GM21381 (cell line): ENCODE results near the gene ZNF516.

Experiments
- ATAC-seq: cut with Tn5 transposase; IDR thresholded peaks from one replicate; pipeline ENCODE4 v1.9.1; 2021; ENCODE audit warnings: mild to moderate bottlenecking, moderate library complexity; ENCODE audit not compliant: unreplicated experiment

Gene ZNF516

DNA sequence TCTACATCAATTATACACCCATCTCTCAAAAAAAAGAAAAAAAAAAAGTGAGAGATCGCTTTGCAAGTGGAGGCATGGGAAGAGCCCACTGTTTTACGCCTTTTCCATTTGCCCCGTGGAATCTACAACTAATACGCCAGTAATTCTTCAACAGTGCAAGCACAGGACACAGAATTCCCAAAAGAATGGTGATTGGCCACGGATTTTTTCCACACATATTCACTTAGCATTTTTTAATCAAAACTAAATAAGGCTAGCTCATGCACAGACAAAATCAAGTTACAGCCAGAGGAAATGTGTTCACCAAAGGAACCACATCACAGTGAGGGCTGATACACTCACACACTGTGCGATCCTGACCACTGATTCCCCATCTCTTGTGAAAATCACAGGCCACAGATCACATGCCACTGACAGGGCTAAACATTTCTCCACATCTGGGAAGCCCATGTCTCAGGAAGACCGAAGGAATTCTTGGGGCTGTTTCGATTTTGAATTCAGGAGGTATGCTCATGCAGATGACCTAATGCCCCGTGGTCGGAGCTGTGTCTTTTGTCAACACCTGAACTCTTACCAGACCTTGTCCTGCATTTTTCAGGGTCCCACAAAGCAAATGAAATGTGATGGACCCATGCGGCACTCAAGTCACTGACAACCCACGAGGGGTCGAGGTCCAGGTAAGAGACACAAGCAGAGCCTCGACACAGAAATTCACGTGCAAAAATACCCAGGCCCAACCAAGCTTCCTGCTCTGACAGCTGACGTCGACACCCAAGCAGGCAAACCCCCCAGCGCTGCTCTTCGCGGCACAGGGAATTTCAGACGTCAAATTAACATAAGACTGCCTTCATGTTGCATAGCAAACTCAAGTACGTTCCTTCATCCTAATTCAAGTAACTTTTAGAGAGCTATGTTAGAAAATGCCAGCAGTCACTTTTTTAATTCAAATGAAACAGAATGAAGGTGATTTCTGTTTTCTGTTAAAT lies 69.6 kb downstream of the ZNF516 start:
- no peak for ATAC-seq

DNA sequence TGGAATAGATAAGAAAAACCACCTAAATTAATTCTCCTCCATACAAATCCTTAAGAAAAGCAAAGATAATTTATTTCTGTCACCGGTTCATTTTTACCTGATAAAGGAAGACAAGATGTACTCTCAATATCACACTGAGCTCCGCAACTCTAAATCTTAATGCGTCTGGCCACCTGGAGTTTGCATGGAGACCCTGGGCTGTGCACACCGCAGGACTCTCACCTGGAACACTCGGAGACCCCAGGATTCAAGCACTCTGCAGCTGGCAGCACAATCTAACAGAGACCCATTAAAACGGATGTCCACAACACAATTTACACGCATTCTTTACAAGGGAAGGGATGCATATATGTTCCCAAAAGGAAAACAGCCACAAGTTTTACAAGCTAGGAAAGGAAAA lies 72.2 kb downstream of the ZNF516 start:
- no peak for ATAC-seq

DNA sequence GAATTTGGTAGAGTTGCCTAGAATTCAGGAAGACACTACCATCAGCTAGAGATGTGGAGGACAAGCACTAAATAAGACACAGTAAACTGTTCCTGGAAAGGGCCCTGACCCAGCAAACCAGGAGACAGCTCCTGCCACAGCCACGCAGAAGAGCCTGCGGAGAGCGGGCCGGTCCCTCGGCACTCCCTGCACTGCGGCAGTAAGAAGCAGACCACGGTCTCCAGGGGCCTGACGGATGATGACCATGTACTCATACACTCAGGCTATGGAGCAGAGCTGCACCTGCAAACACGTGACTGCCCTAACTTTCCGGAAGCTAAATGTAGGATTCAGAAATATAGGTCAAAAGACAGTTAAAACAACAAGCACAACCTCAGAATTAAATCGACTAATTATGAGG lies 72.9 kb downstream of the ZNF516 start:
- no peak for ATAC-seq

DNA sequence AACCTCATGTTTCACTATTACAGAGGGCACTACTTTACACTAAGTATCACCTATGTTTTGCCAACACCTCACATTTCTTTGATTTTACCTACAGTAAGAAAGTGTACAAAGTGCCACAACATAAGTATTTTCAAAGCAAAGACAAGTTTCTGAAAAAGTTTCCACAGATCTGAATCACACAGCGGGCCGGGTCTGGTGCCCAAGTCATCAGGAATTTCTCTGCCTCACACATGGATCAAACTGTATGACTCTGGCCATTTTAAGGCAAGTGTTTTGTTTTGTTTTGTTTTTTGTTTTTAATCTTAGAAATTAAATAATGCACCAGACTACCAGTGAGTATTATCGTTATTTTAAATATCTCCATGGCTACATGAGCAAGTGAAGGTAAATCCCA lies 73.4 kb downstream of the ZNF516 start:
- ATAC-seq: no peak

DNA sequence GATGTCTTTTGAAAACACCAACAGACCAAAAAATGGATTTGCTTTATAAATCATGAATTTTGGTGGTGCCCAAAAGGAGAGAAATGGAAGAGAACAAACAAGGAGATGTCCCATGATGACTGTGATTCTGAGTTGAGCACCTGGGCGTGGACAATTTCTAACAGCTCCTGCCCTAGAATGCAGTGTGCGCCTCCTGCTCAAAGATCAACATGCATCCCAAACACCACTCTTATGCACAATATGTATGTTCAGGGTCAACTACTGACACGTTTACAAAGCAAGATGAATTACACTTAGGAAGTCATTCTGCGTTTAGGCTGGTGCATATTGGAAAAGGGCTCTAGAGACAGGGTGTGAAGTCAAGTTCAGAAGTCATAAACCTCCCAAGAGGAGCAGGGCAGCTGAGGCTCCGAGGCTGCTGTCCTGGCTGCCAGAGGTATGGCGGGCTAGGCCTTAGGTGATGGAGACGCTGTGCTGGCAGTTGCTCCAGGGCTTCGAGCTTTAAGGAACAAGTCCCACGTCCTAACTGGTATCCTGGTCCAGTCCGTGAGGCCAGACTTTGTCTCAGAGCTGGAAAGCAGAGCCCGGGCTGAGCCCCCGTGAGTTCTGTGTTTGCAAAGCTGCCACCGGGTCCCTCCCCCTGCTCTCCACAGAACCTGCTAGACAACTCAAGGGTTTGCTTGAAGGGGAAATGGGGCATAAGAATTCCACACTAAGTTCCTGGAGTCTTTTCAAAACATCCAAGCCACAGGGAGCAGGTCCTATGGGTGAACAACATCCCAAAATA lies 74.0 kb downstream of the ZNF516 start:
- ATAC-seq: no peak

DNA sequence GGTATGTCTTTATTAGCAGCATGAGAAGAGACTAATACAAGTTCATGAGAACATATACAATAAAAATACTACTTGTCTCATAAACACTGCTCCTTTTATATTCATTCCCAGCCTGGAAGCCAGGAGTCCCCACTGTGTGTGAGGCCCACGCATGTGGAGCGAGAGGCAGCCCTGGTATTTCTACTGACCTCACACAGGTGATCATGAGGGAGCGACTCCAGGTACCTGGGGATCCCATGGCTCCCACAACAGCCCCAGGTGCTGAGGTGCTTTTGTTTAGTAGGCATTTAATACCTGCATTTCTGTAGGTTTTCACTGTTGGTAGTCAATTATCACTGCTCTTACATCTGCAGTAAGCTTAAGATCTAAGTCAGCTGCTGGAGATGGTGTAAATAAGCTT lies 75.2 kb downstream of the ZNF516 start:
- no peak for ATAC-seq

DNA sequence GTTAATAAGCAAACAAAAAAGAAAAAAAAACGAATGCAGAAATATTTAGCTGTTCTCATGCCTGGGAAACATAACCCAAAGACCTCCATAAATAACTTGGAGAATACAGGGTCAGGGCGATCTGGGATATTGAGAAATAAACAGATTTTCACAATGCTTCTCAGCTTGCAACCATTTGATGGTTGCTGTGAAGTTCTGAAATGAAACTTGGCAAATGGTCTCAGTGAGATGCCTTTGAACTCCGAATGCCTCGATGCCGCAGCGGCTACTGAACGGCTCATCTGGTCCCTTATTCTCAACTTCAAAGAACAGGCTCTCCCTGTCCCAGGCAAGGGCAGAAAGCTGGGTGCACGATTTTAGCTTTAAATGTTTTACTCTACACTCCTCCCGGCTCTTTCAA lies 78.1 kb downstream of the ZNF516 start:
- ATAC-seq: no peak

DNA sequence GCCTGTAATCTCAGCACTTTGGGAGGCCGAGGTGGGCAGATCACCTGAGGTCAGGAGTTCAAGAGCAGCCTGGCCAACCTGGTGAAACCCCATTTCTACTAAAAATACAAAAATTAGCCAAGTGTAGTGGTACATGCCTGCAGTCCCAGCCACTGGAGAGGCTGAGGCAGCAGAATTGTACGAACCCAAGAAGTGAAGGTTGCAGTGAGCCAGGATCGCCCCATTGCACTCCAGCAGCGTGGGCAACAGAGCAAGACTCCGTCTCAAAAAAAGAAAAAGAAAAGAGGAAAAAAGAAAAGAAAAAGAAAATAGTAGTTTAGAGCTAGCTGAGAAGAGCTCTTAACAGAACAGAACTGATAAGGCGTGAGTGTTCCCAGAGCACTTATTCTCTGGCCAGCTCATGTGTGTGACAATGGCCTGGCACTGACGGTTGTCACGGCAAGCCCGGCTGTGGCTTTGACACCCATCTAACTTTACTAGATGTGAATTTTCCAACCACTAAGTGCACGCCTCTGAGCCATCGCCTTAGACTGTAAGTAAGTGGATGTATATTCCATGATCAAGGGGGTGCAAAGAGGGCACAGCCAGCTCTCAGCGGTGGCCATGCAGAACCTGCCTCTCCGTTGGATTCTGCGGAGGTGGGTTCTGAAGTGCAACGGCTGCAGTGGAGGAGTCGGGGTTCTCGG lies 80.0 kb downstream of the ZNF516 start:
- no peak for ATAC-seq

DNA sequence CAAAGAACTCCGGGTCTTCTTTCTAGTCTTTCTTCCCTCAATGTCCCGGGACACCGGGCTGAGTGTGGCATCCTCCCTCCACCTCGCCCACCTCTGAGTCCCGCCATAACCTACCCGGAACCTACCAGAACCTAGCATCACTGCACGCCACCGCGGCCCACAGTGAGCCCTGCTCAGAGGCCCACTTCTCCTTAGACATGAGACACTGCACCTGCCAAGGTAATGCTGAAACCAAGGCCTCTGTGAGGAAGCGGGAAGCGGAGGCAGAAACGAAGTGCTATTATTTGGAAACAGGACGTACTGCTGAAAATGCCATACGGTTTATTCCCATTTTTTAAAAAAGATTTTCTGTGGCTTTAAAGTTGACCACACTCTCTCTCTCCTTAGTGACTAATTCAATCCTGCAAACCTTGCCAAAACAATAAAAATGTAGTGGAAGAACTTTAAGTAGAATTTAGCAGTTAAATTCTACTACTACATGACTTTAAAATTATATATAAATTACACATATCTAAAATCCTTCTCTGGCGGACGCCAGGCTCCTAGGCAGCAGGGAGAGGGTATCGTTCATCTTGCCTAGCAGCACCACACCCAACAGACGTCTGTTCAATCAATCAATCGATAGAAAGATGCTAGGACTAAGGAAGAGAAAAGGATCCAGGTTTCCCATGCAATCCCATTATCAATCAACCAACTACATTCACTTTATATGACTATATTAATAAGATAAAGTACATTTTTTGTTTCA lies 82.0 kb downstream of the ZNF516 start:
- no peak for ATAC-seq

DNA sequence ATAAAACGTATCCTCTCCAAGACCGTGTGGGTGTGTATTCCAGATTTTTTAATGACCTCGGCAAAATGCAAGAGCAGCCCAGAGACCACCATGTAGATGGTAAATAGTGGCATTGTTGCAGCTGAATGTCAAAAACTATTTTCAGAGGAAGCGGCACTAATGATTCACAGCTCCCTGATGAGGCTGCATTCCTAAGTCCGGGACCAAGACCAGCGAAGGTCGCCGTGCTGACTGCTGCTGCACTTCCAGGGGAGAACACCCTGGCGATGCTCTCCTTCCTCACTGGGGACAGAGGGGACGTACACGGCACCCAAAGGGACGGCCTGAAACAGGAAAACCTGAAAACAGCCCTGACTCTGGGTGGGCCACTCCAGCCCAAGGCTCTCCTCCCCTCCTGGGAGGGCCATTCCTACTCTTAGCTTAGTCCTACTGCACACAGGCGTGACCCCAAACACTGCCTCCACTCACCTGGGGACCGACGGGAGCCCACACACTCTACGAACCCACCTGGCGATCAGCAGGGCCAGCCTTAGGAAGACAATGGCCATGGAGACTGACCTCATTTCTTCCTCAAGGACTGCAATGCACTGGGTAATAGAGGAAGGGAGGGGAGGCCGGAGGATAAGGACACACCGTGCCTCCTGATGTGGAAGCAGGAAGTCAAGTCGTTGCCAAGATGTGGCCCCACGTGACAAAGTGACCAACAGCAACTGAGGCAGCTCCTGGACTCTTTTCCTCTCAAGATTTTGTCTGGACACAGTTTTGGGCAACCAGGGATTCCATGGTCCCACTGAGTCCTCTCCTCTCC lies 82.8 kb downstream of the ZNF516 start:
- ATAC-seq: no peak

DNA sequence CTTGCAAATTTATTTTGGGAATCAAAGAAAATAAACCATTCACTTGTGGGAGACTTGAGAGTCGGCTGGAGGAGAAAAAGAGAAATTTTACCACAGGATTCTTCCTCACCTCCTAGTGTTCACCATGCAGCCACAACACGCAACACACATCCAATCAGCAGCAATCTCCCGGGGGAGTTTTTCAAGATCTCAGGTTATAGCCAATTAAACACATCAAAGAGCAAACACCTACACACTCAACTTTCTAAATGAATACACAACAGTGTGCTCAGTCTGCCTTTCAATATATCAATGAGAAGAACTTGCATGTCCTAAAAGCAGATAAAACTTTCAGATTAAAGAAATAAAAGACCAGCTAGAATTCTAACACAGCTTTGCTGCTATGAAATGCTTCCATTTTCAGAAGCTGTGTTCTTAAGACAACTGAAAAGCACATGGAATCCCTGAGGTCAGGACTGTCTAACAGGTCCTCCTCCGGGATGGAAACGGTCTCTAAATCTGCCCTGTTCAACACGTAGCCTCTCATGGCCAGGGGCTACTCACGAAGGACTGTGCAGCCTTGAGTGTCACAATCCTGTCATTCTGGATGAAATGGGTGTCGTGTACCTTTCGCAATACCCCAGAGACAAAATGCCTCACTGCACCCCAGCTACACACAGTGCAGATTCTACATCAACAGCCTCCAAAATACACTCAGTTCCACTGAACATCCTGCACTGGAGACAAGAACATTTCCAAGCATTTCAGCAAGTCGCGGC lies 84.2 kb downstream of the ZNF516 start:
- peak; percentile 66 for ATAC-seq

DNA sequence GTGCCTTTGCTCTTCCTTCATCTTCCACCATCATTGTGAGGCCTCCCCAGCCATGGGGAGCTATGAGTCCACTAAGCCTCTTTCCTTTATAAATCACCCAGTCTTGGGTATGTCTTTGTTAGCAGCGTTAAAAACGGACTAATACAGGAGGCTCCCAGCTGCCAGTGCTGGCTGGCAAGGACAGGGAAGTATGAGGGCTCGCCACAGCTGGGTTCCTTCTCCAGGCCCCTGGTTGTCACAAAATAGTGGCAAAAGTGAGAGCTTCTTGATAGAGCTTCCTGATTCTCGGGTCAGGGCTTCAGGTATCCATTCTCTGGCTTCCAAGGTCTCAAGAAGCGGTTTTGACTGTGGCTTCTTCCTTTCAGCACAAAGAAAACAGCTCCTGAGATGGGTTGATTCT lies 85.0 kb downstream of the ZNF516 start:
- no peak for ATAC-seq

DNA sequence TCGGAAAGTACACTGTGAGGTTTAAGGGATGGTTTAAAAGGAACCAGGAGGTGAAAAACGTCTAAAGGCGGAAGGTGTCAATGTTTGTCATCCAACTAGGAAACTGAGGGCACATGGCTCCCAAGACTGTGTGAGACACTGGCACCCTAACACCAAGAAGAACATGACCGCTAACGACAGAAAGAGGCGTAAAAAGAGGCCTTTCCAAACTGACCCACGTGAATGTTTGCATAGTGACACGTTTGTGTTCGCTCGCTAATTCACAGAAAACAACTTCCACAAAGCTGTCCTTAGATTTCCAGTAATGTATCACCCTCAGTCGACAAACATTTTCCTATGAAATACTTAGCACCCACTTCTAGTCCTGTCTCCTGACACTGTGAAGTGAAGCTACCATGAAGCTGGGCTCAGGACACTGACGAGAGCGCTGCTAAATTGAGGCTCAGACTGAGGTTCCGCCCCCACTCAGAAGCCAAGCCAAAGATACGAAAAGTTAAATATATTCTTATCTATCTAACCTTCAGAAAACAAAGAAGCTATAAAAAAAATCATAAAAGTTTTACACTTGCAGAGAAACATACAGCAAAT lies 86.5 kb downstream of the ZNF516 start:
- no peak for ATAC-seq

DNA sequence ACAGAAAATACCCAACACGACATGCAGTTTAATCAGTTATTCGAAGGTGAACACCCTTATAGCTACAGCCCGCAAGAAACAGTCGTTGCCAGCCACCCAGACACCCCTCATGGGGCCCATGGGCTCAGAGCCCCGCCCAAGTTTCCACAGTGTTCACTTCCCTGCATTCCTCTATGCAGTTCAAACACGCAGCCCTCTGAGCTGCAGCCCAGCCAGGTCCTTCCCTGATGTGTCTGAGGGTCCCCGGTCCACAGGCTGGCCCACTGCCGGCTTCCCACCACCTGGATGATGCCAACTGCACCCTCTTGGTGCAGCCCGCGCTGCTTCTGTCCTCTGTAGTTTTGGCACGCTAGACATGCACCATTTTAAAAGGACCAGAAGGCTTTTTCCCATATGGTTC lies 87.4 kb downstream of the ZNF516 start:
- ATAC-seq: no peak

DNA sequence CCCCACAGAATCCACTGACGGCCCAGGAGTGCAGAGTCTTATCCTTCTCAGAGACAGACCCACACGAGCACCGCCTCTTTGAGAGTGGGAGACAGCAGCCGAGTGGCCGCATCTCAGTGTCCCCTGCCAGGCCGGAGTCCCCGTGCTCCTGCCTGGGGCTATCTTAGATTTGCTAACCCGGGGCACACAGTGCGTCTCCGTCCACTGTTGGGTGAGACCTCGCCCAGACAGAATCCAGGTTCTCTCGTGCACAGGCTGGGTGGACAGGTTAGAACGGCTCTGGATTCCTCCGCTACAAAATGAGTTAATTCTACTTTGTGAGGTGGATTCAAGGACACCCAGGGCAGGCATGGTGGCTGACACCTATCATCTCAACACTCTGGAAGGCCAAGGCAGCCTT lies 88.3 kb downstream of the ZNF516 start:
- no peak for ATAC-seq

DNA sequence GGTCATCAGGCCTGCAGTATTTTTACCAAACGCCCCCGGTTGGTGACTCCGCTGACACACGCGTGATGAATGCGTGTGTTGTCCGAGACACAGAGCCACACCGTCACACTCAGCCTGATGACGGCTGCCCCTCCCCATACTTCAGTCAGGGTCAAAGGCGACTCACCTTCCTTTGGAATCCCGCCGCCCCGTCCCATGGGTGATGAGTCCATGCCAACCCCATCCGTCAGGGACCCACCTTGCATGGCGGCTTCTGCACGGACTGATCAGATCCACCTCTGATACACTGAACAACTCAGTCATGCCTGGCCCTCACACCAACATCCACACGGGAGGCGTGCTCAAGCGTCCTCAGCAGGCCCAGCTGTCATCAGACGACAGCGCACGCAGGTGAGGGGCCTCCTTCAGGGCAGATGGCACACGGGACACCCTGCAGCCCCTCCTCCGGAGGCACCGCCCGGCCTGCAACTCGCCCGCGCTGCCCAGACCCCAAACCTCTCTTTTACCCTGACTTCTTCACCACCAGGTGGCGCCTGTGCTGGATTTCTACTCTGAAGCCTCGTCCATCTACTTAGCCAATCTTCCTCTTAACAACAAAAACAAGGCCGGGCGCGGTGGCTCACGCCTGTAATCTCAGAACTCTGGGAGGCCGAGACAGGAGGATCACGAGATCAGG lies 89.2 kb downstream of the ZNF516 start:
- no peak for ATAC-seq

DNA sequence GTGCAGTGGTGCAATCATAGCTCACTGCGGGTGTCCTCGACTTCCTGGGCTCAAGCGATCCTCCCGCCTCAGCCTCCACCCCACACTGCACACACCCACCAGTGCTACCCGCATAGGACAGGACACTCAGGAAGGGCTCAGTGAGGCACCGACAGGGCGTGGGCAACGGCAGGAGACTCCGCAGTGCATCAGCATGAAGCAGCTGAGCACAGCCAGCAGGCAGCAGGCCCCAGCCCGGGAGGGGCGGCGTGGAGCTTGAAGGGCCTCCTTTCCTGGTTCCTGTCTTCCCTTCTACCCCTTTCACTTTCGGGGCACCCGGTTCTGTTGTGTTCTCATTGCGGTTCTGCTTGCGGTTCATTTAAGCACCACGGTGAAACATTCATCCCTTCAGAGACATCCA lies 89.8 kb downstream of the ZNF516 start:
- no peak for ATAC-seq

DNA sequence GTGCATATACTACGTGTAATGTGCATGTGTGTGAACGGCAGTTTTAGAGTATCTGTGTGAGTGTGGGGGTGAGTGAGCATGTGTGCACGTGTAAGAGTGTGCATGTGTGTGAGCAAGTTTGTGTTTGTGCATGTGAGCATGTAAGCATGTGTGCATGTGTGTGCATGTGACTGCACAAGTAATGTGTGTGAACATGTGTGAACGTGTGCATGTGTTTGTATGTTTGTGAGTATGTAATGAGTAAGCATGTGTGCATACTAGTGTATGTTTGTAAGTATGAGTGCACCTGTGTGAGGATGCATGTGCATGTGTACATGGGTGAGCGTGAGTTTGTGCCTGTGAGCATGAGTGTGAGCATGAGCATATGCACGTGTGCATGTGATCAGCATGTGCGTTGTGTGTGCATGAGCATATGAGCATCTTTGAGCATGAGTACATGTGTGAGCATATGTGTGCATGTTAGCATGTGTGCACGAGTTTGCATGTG lies 90.7 kb downstream of the ZNF516 start:
- no peak for ATAC-seq
